Adrenal gland (tissue), 12 donors: ENCODE measurements around the gene P2RY2. TPM values are rescaled to one million over a fixed set of nuclear protein-coding genes. Genes with fewer than 3 reads are reported as not detected.
A peak's percentile ranks its signal among the peaks of the same experiment; 100 is the strongest.

ENCODE experiments used
- DNase-seq, 7 donors: peaks; one replicate each; pipeline ENCODE4 v3.0.0-alpha.2; 2019 to 2020
- H3K27ac ChIP-seq, 5 donors: fragments of 200-600 bp; sonication (generic) in 4 of 5; 1 replicate in 3 of 5; 2 replicates in 2 of 5; pipeline versions ENCODE4 v1.5.1 to v1.8.0; 2016 to 2020; ENCODE audit warnings: mild to moderate bottlenecking in 1 of 5
- H3K27me3 ChIP-seq: fragments of 200-600 bp; 2 replicates; pipeline ENCODE4 v1.8.0; 2021
- H3K36me3 ChIP-seq, 2 donors: fragments of 200-600 bp; replicated peaks in 1 of 2; 1 replicate in 1 of 2; 2 replicates in 1 of 2; pipeline versions ENCODE4 v1.5.1 to v1.8.0; 2018 to 2022
- H3K4me1 ChIP-seq, 2 donors: fragments of 200-600 bp; replicated peaks in 1 of 2; 1 replicate in 1 of 2; 2 replicates in 1 of 2; pipeline versions ENCODE4 v1.5.1 to v1.8.0; 2018 to 2021
- H3K4me3 ChIP-seq, 4 donors: fragments of 200-600 bp; sonication (generic) in 3 of 4; one replicate each; pipeline ENCODE4 v1.5.1; 2016 to 2018
- H3K9me3 ChIP-seq, 3 donors: fragments of 200-600 bp; sonication (generic) in 1 of 3; replicated peaks in 1 of 3; 1 replicate in 2 of 3; 2 replicates in 1 of 3; pipeline versions ENCODE4 v1.5.1 to v1.8.0; 2016 to 2021
- POLR2A ChIP-seq, 2 donors: fragments of 450-650 bp; IDR thresholded peaks; one replicate each; pipeline ENCODE4 v1.6.1; 2017; ENCODE audit warnings: antibody characterized with exemption in 2 of 2, mild to moderate bottlenecking in 2 of 2, moderate library complexity in 1 of 2
- WGBS, 4 donors: extraction: QIAGEN DNeasy Blood & Tissue Kit in 2 of 4; methylation state at CpG; one replicate each; pipeline versions ENCODE4 v1.1.5 to v1.1.7; 2013 to 2017; 5-methylcytosine and 5-hydroxymethylcytosine counted together
- intact Hi-C, 2 donors: fragments of 100-400 bp; cut with DNase I; formaldehyde crosslinking; loops; one replicate each; pipeline versions ENCODE4 v1.14.1 to v1.15.0; 2022 to 2023
- polyA plus RNA-seq, 3 donors: library from polyadenylated mRNA; stranded (reverse); fragments of 200-250 nt in 2 of 3; fragments of 350-450 nt in 1 of 3; fragmentation: Illumina TruSeq in 1 of 3; extraction: RNeasy Lipid Tissue Mini Kit (QIAGEN cat#74804) in 1 of 3; gene quantifications; one replicate each; pipeline ENCODE4 v1.2.3, GENCODE V29; 2013 to 2014
- total RNA-seq, 9 donors: library from RNA; depleted of rRNA in 4 of 9; stranded (reverse); fragments of >200 nt in 4 of 9; fragments of 120-200 nt in 1 of 9; fragmentation: NEBNext Ultra II Directional in 1 of 9; extraction: Animal tissue kit (Norgen Biotek cat#: 25700) in 1 of 9; gene quantifications; one replicate each; pipeline versions ENCODE4 v1.1.0 to v1.2.4, GENCODE V29; 2013 to 2023
- TF ChIP-seq, protein P1 (sequence below), 6 experiments: fragments of 450-650 bp in 4 of 6; fragments of 200-600 bp in 2 of 6; sonication (generic) in 1 of 6; IDR thresholded peaks; 1 replicate in 5 of 6; 2 replicates in 1 of 6; pipeline versions ENCODE4 v1.5.1 to v1.8.0; 2016 to 2021; ENCODE audit warnings: antibody characterized with exemption in 6 of 6, mild to moderate bottlenecking in 2 of 6, moderate library complexity in 1 of 6
- donor health status: healthy with polysubstance abuse.
- donor health status: Bipolar disorder and iron deficiency.
- donor health status: DM: yes; HTN: yes; CAD: no.
- donor health status: DM: no; HTN: no; CAD: no.
- donor health status: DM: no; HTN: no; CAD: no.
- donor health status: DM: yes; HTN: yes; CAD: no.

The P2RY2 gene
- total and polyA plus RNA-seq, 12 donors, result 1.3 to 51.6 (median 7.6) TPM

DNA sequence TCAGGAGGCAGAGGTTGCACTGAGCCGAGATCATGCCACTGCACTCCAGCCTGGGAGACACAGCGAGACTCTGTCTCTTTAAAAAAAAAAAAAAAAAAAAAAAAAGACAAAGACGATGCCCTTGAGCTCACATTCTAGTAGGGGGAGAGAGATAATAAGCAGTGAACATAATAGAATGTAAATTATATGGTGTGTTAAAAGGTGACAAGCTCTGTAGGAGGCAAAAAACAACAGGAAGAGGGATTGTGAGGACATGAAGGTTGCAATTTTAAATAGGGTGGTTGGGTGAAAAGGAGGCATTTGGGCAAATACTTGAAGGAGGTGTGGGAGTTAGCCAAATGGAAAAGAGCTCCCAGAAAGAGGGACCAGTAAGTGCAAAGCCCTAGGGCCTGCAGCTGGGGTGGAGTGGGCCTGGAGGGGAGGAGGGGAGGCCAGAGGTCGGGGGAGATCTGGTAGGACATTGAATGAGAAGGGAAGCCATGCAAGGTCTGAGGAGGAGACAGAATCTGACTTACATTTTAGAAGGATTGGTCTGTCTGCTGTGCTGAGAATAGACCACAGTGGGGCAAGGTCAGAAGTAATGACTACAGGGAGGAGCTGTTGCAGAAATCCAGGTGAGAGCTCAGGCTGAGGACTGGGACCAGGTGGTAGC is 26.6 kb downstream of the P2RY2 start:
- Histone ChIP-seq H3K4me1 (peaks cover 8 to 23% of the 10 kb centered on the region in 2 donors), H3K36me3 (no peaks in the 10 kb centered on the region), H3K27me3 (no peaks in the 10 kb centered on the region), H3K4me3 (no peak overlapping the region), H3K27ac (no peak overlapping the region), H3K9me3 (no peaks in the 10 kb centered on the region)
- intact Hi-C loops, result loop anchor here (2.0 to 5.0 kb wide), 3 partner anchors 40 to 412 kb away; no protein-coding TSS in a partner anchor
- TF ChIP-seq POLR2A (IDR thresholded peaks at IDR 0.05), result no peak
- TF ChIP-seq, protein P1, sequence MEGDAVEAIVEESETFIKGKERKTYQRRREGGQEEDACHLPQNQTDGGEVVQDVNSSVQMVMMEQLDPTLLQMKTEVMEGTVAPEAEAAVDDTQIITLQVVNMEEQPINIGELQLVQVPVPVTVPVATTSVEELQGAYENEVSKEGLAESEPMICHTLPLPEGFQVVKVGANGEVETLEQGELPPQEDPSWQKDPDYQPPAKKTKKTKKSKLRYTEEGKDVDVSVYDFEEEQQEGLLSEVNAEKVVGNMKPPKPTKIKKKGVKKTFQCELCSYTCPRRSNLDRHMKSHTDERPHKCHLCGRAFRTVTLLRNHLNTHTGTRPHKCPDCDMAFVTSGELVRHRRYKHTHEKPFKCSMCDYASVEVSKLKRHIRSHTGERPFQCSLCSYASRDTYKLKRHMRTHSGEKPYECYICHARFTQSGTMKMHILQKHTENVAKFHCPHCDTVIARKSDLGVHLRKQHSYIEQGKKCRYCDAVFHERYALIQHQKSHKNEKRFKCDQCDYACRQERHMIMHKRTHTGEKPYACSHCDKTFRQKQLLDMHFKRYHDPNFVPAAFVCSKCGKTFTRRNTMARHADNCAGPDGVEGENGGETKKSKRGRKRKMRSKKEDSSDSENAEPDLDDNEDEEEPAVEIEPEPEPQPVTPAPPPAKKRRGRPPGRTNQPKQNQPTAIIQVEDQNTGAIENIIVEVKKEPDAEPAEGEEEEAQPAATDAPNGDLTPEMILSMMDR (IDR thresholded peaks at IDR 0.05), result no peak
- 35 to 68% (median 50%) methylated on average over 4 of the region's 4 CpGs for WGBS, 4 donors
- peak in 1 of 7 donors; percentile 11 for DNase-seq

DNA sequence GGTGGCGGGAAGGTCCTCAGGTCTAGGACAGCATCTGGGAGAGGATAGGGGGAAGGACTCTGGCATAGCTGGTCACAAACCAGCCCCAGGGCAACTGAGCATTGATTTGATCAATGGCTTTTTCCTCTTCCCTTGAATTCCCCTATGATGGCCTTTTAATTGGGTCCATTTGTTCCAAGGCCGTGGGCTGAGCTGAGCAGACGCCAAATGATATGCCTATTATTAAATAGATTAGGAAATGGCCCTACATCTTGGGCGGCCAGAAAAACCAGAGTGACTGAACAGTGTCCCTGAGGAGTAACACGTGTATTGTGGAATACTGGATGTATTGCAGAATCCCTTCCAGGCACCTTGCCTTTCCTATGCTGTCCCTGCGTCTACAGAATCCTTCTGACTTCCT is 27.4 kb downstream of the P2RY2 start:
- H3K9me3 ChIP-seq, result no peaks in the 10 kb centered on the region
- peak overlapping the region in 2 of 5 donors; percentile 12 to 45 for H3K27ac ChIP-seq
- no peak for TF ChIP-seq POLR2A (IDR thresholded peaks at IDR 0.05)
- TF ChIP-seq, protein P1 (IDR thresholded peaks at IDR 0.05), result no peak
- DNase-seq, result peak in 3 of 7 donors; percentile 25 to 63 (median 44)
- intact Hi-C loops, result loop anchor here in 1 of 2 donors (2.0 kb wide), 1 partner anchor 39 kb away; no protein-coding TSS in a partner anchor
- H3K36me3 ChIP-seq, result no peaks in the 10 kb centered on the region
- WGBS, 4 donors, result 42 to 67% (median 49%) methylated on average over 6 of the region's 6 CpGs
- H3K4me1 ChIP-seq, result peaks cover 5 to 16% of the 10 kb centered on the region in 2 donors
- no peaks in the 10 kb centered on the region for H3K27me3 ChIP-seq
- no peak overlapping the region for H3K4me3 ChIP-seq

DNA sequence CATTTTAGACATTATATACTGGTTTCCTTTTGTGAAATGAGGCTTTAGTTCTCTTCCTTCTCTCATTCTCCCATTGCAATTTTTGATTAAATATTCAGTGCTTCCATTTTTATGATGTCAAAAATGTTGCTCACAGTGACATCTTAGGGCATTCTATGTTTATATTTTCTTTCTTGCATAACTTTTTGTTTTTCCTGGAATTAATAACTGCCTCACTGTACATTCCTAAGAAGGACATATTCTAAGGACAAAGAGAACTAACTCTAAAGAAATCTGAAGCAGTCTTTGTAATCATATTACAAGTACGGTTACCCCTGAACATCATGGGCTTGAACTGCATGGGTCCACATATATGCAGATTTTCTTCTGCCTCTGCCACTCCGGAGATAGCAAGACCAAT is 28.2 kb downstream of the P2RY2 start:
- no peak for DNase-seq
- peaks cover 5 to 14% of the 10 kb centered on the region in 2 donors for H3K4me1 ChIP-seq
- WGBS, 4 donors, result 71 to 85% (median 76%) methylated on average over 2 of the region's 2 CpGs
- H3K36me3 ChIP-seq, result no peaks in the 10 kb centered on the region
- intact Hi-C loops, result no loop called here
- no peaks in the 10 kb centered on the region for H3K9me3 ChIP-seq
- no peak overlapping the region for H3K4me3 ChIP-seq
- TF ChIP-seq, protein P1 (IDR thresholded peaks at IDR 0.05), result no peak
- no peak for TF ChIP-seq POLR2A (IDR thresholded peaks at IDR 0.05)
- no peaks in the 10 kb centered on the region for H3K27me3 ChIP-seq
- no peak overlapping the region for H3K27ac ChIP-seq

DNA sequence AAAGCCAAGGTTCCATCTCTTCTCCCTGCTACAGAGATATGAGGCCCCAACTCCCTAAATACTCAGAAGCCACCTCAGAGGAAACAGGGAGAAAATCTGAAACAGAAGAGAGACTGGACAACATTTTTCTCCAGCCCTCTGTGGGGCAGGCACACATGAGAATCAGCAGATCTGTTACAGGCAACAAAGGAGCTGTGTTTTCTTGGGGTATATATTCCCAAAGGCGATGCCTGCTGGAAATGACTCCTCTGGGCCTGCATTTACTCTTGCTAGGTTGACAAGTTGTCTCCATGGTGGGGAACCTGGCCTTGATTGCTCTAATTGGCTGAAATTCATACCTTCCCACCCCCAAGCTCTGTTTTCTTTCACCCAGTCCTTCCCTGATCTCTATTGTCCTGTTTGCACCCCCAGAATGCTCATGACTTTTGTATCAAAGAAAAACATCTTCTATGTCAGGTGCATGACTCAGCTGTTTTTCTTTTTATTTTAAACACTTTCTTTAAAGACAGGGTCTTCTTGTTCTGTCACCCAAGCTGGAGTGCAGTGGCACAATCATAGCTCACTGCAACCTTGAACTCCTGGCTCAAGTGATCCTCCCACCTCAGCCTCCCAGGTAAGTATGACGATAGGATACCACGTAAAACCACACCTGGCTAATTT is 30.6 kb downstream of the P2RY2 start:
- WGBS, 4 donors, result 96 to 100% (median 99%) methylated on average over 3 of the region's 3 CpGs
- Histone ChIP-seq H3K27me3 (no peaks in the 10 kb centered on the region), H3K27ac (no peak overlapping the region), H3K9me3 (no peaks in the 10 kb centered on the region), H3K4me3 (no peak overlapping the region), H3K36me3 (no peaks in the 10 kb centered on the region), H3K4me1 (peaks cover 5 to 8% of the 10 kb centered on the region in 2 donors)
- intact Hi-C loops, result no loop called here
- peak in 2 of 7 donors; percentile 2 to 4 for DNase-seq
- TF ChIP-seq, protein P1 (IDR thresholded peaks at IDR 0.05), result no peak
- no peak for TF ChIP-seq POLR2A (IDR thresholded peaks at IDR 0.05)
